GM23338 (cell line): ENCODE data around the gene WDR93.

Source experiments
- CREB1 ChIP-seq: fragments of 250-450 bp; sonication (Bioruptor Pico); IDR thresholded peaks from 2 replicates; pipeline ENCODE4 v1.5.0; 2020; ENCODE audit warnings: low read depth, mild to moderate bottlenecking, moderate library complexity
- CTCF ChIP-seq, 2 experiments: fragments of 200-600 bp in 1 of 2; sonication (generic) in 1 of 2; conservative IDR thresholded peaks; 2 replicates each; pipeline versions ENCODE4 v1.5.1 to v1.6.1; 2016 to 2017; ENCODE audit warnings: antibody characterized with exemption in 2 of 2, low read depth in 2 of 2, mild to moderate bottlenecking in 2 of 2, moderate library complexity in 1 of 2
- ETS1 ChIP-seq: IDR thresholded peaks from 2 replicates; pipeline ENCODE4 v1.6.1; 2016; ENCODE audit warnings: antibody characterized with exemption
- EZH2 ChIP-seq: fragments of 200-600 bp; sonication (generic); IDR thresholded peaks from one replicate; pipeline ENCODE4 v1.8.0; 2017; ENCODE audit warnings: antibody characterized with exemption, mild to moderate bottlenecking, low read depth; ENCODE audit not compliant: unreplicated experiment
- EZH2phosphoT487 ChIP-seq: fragments of 200-600 bp; sonication (generic); IDR thresholded peaks from one replicate; pipeline ENCODE4 v1.8.1; 2018; ENCODE audit warnings: antibody characterized with exemption; ENCODE audit not compliant: unreplicated experiment
- JUNB ChIP-seq: IDR thresholded peaks from one replicate; pipeline ENCODE4 v1.6.1; 2016; ENCODE audit warnings: antibody characterized with exemption; ENCODE audit not compliant: unreplicated experiment
- NANOG ChIP-seq: IDR thresholded peaks from 2 replicates; pipeline ENCODE4 v1.6.1; 2016; ENCODE audit warnings: antibody characterized with exemption, borderline replicate concordance
- POLR2AphosphoS5 ChIP-seq: IDR thresholded peaks from 2 replicates; pipeline ENCODE4 v1.6.1; 2016; ENCODE audit warnings: antibody characterized with exemption, low read depth
- REST ChIP-seq: IDR thresholded peaks from one replicate; pipeline ENCODE4 v1.6.1; 2018; ENCODE audit warnings: antibody characterized with exemption; ENCODE audit not compliant: unreplicated experiment

GRCh38 chr15:89652666-89653065 lies 37.9 kb upstream of the WDR93 start:
- peak in 1 of 2 experiments; percentile 29; a peak in 2 of 4 replicates for TF ChIP-seq CTCF (conservative IDR thresholded peaks at IDR 0.05; ENCODE audit: low read depth in 2 of 2)
- no peak for TF ChIP-seq EZH2
- TF ChIP-seq POLR2AphosphoS5: no peak
- TF ChIP-seq REST: no peak
- no peak for TF ChIP-seq NANOG
- TF ChIP-seq EZH2phosphoT487: no peak
- TF ChIP-seq JUNB: no peak
- no peak for TF ChIP-seq ETS1
- TF ChIP-seq CREB1 (CRISPR knock-in tag): no peak
